SIG-M5 (cell line): Measurements from ENCODE around the gene PREX1.

ENCODE experiments used
- DNase-seq: peaks from one replicate; lab custom pipeline; 2025; lab: John Stamatoyannopoulos, UW

Gene PREX1

DNA sequence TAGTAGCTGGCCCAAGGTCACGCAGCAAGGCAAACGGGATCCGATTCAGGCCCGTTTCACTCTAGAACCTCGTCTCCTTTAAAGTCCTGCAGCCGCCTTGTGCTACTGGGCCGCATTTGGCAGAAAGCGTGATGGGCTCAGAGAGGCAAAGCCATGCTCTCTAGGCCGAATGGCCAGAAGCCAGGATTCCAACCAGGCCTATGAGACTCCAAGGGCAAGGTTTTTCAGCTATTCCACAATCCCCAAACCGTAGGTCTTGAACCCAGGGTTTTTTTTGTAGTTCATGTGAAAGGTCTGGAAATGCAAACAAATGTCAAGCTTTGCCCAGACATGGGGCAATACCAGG lies 174.1 kb downstream of the PREX1 start:
- DNase-seq = no peak

DNA sequence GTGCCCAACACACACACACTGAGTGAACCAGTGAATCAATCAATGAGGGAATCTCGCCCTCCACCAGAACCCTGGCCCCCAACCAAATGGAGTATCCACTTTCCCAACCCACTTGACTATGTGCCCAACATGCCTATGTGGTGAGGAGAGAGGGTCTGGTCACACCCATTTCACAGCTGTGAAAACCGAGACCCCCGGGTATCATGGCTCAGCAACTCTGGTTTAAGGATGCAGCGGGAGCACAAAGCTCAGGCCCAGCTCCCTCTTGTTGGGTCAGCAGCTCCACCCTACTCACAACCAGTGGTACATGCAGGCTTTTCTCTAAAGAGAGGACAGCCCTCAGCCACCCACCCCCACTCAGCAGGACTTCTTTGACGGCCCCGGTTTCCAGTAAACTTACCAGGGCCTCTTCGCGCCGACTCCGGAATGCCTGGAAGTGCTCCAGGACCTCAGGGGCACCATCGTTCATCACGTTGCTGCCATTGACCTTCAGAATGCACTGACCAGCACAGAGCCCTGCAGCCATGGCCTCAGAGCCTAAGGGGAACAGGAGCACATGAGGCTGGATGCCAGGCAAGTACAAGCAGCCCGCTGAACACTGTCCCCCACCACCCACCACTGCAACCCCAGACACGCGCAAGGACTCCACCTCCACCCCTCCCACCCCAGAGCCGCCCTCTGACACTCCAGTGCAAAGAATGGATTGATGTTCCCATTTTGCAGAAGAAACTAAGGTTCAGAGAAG lies 174.7 kb downstream of the PREX1 start:
- DNase-seq = no peak

DNA sequence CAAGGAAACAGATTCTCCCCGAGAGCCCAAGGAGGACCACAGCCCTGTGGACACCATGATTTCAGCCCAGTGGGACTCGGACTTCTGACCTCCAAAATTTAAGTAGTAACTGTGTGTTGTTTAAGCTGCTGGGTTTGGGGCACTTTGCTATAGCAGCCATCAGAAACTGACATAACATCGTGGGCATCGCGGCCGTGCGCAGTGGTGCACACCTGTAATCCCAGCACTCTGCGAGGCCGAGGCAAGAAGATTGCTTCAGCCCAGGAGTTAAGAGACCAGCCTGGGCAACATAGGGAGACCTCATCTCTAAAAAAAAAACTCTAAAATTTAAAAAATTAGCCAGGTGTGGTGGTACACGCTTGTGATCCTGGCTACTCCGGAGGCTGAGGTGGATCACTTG lies 175.8 kb downstream of the PREX1 start:
- DNase-seq = no peak

DNA sequence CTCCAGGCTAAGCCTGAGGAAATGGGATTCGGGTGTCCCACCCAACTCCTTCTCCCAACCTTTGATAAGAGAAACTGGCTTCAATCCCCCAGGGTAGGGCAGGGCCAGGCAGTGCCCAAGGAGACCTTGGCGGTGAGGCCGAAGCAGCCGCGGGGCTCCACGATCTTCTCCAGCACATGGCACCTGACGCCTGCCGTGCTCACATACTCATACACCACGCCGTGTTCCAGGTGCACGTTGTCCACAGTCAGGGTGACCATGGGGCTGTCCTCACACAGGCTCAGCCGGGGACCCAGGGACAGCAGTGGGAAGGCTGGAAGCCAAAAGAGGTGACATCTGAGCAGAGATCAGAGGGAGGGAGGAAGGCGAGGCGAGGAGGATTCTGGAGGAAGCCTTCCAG lies 176.5 kb downstream of the PREX1 start:
- DNase-seq = no peak

DNA sequence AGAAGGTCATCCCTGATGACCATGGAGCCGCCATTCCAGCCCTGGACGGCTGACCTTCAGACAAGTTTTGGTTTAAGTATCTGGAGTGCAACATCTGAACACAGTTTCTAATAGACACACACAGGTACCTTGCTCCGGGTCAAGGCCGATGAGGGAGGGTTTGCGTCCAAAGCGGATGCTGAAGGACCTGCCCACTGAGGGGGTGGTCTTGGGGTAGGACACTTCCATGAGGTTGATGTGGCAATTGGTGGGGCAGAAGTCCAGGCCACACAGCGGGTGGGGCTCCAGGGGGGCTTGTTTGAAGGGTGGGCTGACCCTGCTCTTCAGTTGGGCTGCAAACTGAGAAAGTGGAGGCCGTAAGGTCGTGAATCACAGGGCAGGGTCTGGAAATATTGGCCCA lies 177.9 kb downstream of the PREX1 start:
- DNase-seq = no peak

DNA sequence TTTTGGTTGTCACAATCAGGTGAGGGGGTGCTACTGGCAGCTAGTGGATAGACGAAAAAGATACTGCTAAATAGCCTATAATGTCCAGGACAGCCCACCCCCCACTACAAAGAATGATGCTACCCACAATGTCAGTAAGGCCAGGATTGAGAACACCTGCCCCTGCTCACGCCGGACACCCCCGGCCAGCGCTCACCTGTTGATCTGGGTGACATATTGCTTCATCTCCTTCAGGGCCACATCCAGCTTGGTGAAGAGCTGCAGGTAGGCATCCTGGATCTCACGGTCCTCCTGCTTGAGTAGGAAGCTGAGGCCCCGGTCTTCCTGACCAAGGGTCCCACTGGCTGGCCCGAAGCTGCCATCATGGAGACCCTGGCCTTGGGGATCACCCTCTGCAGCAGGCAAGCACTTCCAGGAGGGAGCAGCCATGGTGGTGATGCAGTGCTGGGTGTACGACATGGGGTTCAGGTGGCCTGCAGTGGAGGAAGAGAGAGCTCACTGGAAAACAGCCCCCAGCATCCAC lies 178.6 kb downstream of the PREX1 start:
- DNase-seq = no peak

DNA sequence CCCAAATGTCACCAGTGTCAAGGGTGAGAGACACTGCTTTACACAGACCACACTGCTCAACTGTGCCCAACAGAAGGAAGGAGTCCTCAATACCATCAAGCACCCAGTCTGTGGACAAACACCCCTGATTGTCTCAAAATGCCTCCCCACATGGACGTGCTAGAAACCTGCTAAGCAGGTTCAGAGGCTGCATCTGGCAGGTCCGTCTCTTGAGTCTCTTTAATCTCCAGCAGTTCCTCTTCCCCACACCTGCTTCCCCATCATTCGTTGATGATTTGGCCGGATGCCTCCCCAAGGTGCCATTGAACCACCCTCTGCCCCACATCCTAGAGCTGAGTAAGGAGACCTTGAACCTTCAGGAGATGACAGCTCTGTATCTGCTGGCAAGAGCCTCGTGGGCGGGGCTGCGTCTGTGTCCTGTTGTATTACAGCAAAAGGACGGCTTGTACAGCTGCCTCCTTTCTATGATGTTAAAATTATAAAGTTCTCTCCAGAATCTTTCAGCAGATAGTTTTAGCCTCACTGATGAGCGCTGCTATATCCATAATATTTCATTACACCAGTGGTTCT lies 179.2 kb downstream of the PREX1 start:
- DNase-seq = no peak

DNA sequence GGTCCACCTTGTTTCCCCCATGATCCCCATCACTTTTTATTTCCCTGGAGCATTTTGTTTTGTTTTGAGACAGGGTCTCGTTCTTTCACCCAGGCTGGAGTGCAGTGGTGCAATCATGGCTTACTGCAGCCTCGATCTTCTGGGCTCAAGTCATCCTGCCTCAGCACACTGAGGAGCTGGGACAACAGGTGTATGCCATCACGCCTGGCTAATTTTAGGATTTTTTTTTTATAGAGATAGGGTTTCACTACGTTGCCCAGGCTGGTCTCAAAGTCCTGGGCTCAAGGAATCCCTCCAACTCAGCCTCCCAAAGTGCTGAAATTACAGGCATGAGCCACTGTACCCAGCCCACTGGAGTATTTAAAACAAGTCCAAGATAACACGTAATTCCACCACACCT lies 179.9 kb downstream of the PREX1 start:
- no peak for DNase-seq

DNA sequence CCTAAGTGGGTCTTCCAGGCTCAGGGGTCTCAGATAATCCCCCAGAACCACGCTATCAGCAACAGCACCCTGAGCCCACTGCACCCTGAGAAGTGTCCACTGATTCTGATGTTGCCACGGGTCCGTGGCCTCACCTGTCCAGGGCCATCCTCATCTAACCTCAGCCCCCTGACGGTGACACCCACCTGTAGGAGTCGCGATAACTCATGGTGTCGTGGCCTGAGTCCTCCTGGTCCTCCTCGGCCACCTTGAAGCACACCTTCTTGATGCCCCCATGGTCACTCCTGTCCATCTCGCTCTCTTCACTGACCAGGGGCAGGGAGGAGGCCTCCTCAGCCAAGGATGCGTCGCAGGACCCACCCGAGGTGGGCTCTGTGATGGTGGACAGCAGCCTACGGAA lies 182.1 kb downstream of the PREX1 start:
- DNase-seq = no peak

DNA sequence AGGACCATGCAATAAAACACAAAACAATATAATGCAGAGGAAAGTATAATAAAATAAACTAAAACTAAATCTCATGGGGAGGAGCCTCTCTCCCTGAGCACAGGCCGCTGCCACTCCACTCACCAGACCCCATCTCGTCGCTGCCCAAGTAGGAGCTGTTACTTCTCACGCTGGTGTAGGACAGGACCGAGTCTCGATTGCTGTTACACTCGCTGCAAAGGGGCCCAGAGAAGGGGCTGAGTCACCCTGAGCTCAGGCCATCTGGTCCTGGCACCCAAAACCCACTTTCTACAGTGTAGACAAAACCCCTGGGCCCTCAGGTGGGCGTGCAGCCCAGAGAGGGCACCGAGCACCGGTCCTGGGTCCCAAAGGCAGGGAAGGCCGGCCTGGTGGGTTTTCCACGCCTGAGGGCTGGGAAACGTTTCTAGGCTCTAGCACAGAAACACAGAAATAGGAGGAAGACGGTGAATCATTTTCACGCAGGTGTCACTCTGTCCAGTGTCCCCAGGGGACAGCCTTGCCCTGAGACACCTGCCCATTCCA lies 183.4 kb downstream of the PREX1 start:
- DNase-seq = no peak

DNA sequence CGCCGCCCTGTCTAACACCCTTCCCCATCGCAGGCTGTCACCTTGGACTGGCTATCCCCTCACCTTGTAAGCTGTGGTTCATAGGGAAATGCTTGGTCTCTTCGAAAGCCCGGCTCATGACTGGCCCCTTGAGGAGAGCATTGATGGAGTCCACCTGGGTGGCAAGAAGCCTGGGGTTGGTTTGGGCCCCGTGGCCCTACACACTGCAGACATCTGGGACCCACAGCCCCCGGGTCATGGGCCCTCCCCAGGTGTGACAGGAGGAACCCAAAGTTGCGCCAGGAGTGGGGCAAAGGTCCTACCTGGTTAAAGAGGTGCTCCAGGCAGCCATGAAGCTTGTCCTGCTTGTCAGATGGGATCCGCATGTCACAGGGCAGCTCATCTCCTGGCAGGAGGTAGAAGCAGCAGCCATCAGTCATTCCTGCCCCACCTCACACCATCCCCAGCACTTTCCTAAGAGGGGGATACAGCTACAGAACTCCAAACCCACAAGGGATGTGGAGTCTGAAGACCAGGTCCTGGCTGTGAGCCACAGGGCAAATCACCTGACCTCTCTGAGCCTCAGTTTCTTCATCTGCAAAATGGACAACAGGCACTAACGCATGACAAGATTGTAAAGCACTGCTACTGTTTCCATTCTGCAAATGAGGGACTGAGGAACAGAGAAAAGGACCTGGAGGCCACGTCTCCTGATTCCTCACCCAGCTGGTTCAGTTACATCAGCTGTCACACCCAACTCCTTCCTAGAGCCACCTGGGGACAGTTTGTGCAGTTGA lies 185.5 kb downstream of the PREX1 start:
- no peak for DNase-seq

DNA sequence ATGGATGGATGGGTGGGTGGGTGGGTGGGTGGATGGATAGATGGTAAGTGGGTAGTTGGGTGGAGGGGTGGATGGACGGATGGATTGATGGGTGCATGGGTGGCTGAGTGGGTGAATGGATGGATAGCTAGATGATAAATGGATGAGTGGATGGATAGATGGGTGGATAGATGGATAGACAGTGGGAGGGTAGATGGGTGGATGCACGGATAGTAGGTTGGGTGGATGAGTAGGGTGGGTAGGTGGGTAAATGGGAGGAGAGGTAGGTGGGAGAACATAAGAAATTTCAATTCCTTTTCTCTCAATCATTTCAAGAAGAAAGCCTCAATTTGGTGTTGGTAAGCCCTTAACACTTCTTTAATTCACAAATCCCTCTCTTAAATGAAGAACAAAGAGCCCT lies 186.9 kb downstream of the PREX1 start:
- DNase-seq = no peak

DNA sequence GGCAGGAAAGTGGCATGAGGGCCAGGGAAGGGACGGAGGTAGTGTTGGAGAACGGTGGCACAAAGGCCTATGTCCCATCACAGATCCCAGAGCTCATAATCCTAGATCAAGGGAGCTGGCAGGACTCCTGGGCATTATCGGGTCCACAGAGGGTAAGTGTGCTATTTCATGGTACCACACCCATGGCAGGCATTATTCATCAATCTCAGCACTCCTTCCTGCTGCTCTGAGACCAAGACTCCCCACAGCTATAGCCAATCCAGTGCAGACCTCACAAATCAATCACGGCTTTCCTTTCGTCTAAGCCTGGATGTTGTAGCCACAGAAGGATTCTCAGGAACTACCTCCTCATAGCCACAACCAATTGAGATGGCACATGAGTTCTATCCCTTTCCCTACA lies 187.9 kb downstream of the PREX1 start:
- DNase-seq = no peak

DNA sequence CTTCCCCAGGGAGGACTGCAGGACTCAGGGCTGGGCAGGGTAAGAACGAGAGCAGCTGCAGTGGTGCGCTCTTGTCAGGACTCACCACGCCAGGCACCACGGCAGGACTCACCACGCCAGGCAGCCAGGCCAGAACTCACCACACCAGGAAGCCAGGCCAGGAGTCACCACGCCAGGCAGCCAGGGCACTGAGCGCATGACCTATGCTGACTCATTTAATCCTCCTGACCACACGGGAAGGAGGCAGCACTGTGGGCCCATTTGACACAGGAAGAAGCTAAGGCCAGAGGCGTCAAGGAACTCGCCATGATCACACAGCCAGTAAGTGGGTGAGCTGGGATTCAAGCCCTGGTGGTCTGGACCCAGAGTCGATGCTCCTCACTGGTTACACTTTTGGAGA lies 189.3 kb downstream of the PREX1 start:
- no peak for DNase-seq

DNA sequence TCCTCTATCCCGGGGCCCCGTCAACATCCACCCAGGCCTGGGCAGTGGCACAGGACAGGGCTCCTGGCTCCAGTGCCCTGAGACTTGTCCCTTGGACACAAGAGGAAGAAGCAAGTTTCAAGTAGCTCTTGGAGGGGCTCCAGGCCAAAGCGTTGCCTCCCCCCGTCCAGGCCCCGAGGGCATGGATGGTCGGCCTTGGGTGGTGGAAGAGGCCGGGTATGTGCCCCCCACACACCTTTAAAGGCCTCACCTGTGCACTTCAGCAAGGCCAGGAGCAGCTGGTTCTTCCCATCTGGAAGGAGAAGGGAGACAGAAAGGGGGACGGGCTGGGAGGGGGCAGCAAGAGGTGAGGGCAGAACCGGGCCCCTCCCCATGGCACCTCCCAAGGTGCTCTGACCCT lies 190.3 kb downstream of the PREX1 start:
- no peak for DNase-seq

DNA sequence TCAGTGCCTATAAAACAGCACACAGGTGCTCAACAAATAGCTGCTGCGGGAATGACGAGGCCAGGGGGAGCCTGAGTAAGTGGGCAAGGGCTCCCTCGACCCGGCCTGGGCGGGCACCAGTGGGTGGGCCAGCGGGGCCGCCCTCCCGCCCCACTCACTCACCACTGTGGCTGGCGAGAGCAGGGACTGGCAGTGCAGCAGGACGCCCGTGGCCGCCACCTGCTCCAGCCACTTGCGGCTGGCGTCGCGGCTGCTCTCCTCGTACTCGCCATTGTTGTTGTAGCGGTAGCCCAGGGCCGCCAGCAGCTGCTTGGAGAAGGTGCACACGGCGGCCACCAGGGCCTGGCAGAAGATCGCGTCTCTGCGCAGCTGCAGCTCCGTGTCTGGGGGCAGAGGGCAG lies 191.5 kb downstream of the PREX1 start:
- no peak for DNase-seq

DNA sequence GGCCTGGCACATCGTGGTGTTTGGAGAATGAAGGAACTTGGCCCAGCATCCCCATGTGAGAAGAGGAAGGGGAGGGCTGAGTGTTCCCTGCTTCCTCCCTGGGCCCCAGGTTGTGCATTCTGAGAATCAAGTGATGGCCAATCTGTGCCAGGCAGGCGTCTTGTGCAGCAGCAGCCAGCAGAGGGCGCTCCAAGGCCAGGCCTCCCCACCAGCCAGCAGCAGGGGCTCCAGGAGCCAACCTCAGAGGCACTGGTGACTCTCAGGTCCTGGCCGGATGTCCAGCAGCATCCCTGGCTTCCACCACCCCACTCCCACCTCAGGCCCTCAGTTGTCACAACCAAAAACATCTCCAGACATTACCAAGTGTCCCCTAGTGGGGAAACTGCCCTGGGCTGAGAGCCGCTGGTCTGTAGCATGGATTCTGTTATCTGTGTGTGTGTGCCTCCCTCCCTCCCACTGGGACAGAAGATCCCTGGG lies 192.0 kb downstream of the PREX1 start:
- DNase-seq = no peak

DNA sequence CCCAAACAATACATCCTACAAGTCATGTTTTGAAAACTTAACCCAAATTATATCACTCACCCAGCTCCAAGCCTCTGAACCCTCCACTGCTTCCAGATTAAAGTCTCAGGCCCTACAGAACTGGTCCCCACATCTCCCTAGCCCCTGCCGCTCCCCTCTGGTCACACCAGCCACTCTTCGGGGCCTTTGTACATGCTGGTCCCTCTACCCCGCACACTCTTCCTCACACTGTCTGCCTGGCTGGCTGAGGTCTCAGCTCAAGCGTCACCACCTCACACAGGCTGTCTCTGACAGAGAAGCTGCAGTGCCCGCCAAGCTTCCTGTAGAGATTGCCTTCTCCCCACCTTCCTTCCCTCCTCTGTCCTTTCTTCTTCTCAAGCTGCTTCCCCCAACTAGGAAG lies 192.4 kb downstream of the PREX1 start:
- DNase-seq = no peak

DNA sequence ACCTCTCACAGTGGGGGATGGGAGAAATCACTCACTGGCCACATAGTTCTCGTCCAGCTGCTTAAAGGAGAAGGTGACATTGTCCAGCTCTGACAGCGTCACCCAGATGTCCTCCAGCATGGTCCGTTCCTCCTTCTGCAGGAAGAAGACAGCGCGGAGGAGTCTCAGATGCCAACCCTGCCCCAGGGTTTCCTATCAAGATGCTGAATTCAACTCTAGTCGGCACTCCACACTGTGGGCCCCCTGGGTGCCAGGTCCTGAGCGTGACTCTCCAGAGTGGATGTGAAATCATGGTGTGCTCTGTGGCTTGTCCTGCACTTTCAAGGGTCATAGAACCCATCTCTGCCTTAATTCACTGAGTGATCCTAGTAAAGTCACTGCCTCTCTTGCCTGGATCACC lies 193.2 kb downstream of the PREX1 start:
- no peak for DNase-seq

DNA sequence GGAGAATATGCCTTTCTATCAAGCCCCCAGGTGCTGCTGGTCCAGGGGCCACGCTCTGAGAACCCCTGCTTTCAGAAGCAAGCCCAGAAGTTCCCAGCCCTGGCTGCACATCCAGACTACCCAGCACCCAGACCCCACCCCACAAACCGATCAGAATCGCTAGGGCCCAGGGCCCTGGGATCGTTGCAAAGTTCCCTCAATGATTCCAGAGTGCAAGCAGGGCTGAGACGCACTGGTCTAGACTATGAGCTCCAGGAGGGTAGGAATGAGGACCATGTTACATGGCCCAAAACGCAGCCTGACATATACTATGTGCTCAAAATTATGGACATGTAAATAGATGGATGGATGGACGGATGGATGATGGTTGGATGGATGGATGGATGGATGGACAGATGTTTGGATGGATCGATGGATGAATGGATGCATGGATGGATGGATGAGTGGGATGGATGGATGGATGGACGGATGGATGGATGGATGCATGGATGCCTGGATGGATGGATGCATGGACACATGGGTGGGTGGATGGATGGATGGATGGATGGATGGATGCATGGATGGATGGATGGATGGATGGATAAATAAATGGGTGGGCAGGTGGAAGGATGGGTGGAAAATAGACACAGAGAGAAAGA lies 194.1 kb downstream of the PREX1 start:
- no peak for DNase-seq

DNA sequence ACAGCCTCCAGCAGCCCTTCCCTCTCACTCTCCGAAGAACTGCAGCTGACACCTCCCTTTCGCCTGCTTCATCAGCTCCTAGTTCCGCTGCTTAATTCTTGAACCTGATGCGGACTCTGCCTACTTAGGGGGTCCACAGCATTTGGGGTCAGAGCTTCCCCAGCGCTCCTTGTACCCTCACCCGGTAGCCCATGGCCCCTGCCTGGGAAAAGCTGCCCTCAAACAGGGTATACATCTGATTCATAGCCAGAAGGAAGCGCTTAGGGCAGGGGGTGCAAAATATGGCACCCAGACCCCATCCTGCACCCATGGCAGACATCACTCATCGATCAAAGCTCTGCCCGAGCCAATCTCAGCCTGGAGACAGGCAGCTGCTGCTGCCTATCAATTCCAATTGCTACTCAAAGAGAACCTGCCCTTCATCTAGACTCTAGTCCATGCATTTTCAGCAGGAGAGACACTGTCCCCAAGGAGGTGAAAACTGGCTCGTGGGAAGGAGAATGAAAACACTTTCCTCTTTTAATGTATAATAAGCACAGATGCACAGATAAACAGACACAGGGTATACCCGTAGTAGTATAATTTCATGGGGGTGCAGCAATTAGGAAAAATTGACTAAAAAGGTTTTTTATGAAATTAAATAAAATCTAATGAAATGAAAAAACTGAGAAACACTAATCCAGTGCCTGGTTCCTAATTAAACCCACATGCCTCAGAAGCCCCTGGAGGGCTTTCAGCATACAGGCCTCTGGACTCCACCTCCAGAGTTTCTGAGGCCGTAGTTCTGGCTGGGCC lies 194.8 kb downstream of the PREX1 start:
- DNase-seq = no peak
